Hindlimb muscle (tissue), 1 donor: ENCODE results near the gene VSTM5. TPM values are rescaled to one million over a fixed set of nuclear protein-coding genes. Genes with fewer than 3 reads are reported as not detected.
A peak's percentile ranks its signal among the peaks of the same experiment; 100 is the strongest.
"Not testable (repeated sequence)": the region's sequence is repeated elsewhere in the genome, so short reads cannot be mapped to it uniquely, and the experiment has no call there.

Source experiments
- DNase-seq: peaks from one replicate; pipeline ENCODE4 v3.0.0-alpha.2; 2013
- polyA plus RNA-seq: library from polyadenylated mRNA; unstranded; fragments of 120-200 nt; gene quantifications from one replicate; pipeline ENCODE4 v1.2.1, GENCODE V29; 2013; ENCODE audit not compliant: insufficient read length

Gene VSTM5
- polyA plus RNA-seq, 1 donor = 0.41 TPM

DNA sequence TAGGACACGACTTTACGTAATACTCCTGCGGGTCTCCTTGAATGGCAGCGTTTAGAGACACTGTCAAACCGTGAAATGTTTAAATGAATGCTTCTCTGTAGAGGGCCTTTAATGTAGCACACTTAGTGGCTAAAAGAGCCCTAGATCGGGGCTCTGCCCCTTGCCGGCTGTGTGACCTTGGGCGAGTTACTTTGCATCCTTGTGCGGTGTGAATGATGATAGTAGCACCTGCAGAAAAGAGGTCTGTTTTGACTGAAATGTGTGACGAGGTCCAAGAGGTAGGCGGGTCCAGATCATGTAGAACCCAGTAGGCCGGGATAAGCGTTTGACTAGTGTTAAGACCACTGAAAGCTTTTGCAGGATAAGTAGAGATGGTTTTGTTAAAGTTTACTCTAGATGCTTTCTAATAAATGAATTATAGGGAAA, 65.5 kb downstream of the VSTM5 start:
- DNase-seq = no peak

DNA sequence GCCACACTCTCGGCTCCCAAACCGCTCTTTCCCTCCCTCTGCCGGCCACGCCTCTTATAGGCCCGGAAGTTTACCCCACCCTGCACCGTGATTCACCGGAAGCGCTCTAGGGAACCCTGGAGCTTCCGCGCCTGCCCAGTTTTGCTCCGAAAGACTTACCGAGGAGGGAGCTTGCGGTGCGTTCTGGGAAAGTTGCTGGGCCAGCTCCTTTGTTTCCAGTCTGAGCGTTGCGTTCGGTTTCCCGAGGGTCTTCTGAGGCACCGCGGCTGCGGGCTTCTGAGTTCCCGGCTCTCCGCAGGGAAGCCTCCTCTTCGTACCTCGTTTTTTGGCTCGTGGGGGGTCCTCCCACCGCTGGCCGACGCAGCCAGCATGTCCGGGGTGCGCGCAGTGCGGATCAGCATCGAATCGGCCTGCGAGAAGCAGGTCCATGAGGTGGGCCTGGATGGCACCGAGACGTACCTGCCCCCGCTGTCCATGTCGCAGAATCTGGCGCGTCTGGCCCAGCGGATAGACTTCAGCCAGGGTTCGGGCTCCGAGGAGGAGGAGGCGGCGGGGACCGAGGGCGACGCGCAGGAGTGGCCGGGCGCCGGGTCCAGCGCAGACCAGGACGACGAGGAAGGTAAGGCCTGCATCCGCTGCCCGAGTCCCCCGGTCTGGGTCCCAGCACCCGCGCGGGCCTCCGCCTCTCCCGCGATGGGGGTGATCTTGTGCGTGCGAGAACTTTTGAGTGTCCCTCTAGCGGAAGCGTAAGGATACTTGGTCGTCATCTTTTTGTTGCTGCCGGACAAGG, 66.1 kb downstream of the VSTM5 start, which contains the start of gene MED17:
Gene MED17 (plus strand): TSS at position 138 of the 790 bp plus-strand sequence. CDS start 232 bp downstream, at position 370.
- DNase-seq = peak; percentile 95

DNA sequence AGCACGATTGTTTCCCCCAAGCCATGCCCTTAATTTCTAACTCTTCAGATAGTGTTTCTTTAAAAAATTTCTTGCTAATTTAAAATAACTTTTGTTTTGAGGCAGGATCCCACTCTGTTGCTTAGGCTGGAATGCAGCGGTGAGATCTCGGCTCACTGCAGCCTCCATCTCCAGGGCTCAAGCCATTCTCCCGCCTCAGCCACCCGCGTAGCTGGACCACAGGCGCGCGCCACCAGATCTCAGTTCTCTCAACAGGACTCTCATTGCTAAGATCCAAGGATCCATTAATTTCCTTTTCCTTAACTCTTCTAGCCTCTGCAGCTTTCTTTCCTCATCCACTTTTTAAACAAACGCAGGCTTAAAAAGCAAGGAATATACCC, 66.7 kb downstream of the VSTM5 start:
- DNase-seq = no peak

DNA sequence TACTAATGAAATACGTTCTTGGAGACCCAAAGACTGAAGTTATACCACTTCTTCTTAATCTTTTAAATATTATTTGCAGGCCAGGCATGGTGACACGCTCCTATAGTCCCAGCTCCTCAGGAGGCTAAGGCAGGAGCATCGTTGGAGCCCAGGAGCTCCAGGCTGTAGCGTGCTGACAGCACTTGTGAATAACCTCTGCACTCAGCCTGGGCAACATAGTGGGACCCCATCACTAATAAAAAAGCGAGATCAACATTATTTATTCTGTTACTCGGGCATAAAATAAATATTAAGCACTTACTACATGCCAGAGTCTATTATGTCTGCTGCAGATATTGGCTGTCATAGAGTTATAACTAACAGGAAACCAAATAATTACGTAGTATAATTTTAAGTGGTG, 67.1 kb downstream of the VSTM5 start:
- no peak for DNase-seq

DNA sequence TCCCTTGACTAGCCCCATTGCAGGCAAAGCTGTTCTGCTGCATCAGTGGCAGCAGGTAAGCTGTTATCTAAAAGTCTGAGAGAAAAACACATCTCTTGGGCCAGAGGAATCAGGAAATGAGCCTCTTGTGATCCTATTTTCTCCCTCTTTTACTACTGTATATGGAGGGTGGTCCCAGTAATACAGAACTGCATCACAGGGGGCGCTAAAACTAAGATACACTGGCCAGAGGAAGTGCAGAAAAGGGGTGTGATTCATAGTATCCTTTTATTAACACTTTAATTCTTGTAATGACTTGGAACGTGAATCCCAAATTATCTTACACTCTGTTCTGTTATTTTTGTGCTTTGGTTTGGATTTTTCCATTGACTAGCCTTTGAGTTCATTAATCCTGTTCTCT, 75.1 kb downstream of the VSTM5 start:
- DNase-seq = no peak

DNA sequence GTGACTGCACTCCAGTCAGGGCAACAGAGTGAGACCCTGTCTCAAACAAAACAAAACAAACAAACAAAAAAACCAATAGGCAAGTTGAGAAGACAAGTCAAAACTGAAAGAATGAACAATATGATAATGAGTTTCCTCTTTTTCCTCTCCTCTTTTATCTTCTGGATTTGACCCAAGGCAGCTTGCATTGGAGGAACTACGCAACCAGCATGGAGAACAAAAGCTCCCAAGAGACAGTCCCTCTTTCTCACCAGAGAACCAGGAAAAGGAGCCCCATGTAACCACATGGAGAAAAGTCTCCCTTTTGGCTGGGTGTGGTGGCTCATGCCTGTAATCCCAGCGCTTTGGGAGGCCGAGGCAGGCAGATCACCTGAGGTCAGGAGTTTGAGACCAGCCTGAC, 75.9 kb downstream of the VSTM5 start:
- not testable (repeated sequence) for DNase-seq

DNA sequence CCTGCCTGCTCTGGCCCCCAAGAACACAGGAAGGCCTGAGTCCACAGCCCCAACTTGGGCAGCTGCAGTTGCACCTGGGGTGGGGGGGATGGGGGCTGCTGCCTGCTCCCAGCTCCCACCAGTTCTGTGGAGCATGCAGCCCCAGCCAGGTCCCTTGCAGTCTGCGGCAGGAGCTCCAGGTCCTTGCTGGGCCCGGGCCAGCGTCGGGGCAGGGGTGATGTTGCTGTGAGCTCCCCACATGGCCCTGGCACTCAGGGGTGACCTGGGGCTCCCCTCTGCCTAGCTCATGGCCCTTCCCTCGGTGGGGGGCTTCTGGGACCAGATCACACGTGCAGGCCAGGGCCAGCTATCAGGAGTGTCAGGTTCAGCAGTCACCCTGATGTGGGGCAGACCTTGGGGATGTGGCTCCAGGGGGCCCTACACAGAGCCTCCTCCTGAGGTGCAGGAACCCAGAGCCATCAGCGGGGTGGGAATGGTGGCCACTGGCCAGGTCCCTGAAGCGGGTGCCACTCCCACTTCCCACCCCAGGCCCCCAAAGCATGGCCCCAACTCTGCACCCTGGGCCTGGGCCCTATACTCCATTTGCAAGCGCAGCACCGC, 76.7 kb downstream of the VSTM5 start:
- no peak for DNase-seq

DNA sequence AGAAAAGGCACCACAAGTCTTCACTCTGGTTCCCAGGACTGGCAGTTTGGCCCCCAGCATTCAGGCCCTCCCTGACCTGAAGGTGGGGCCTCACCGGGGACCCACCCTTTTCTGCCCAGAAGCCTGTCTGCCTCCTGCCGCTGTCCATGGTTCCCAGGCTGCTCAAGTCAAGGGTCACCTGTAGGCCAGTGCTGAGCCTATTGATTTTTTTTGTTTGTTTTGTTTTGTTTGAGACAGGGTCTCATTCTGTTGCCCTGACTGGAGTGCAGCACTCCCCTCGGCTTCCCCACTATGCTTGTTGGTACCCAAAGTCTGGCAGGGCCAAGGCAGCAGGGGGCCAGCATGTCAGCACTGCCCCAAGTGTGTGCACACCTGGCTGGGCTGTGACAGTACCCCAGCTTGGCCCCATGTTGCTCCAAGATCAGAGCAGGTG, 77.4 kb downstream of the VSTM5 start:
- DNase-seq = no peak

DNA sequence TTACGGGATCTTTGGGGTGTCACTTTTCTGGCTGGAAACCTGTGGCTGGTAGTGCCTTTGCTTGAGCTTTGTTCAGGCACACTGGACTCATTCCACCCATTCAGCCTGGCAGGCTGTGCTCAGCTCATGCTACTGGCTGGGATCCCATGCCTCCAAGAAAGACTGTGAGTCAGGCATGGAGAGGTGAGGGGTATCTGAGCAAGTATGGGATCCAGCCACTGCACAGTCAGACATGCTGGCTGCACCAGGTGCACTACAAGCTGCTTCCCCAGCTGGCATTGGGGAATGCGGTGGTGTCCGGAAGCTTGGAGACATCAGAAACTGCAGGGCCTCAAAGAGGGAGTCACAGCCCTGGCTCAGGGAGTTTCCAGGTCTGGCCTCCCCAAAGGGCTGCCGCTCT, 78.3 kb downstream of the VSTM5 start:
- DNase-seq = no peak

DNA sequence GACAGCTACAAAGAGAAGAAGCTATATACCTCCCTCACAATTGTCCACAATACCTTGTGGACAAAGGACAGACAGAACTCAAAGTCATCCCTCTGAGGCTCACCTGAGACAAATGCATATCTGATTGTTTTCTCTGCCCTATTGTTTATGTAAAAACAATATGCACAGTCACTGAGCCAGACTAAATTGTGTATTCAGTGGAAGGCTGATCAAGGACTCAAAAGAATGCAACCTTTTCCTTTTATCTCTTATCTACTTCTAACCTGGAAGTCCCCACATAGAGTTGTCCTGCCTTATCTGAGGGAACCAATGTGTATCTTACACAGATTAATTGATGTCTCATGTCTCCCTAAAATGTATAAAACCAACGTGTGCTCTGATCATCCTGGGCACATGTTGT, 80.3 kb downstream of the VSTM5 start:
- DNase-seq = no peak

Other genes starting within 250 kb of the VSTM5 start
- 8.4 TPM for gene CEP295, start 188.9 kb downstream of the VSTM5 start, polyA plus RNA-seq
- gene TAF1D, start 109.1 kb downstream of the VSTM5 start, polyA plus RNA-seq = 97.3 TPM
- gene C11orf54, start 108.9 kb downstream of the VSTM5 start, polyA plus RNA-seq = 38.6 TPM
- gene MED17, start 66.3 kb downstream of the VSTM5 start, polyA plus RNA-seq = 25.3 TPM
- gene HEPHL1, start 170.7 kb upstream of the VSTM5 start, polyA plus RNA-seq = not detected